Upper lobe of left lung (tissue), 6 donors: ENCODE measurements around the gene LHX2. TPM values are rescaled to one million over a fixed set of nuclear protein-coding genes. Genes with fewer than 3 reads are reported as not detected.

Experiments
- ATAC-seq, 2 donors: fragments of 200-7000 bp; cut with Tn5 transposase; one replicate each; pipeline ENCODE4 v1.9.1; 2022; ENCODE audit warnings: mild to moderate bottlenecking in 2 of 2, moderate library complexity in 2 of 2; ENCODE audit not compliant: low FRiP score in 2 of 2
- DNase-seq, 2 donors: peaks; one replicate each; pipeline ENCODE4 v3.0.0-alpha.2; 2019 to 2020
- H3K27ac ChIP-seq, 4 donors: fragments of 200-600 bp; sonication (generic); one replicate each; pipeline ENCODE4 v1.5.1; 2016 to 2019
- H3K27me3 ChIP-seq, 4 donors: fragments of 200-600 bp; sonication (generic); one replicate each; pipeline ENCODE4 v1.5.1; 2017 to 2019
- H3K36me3 ChIP-seq, 4 donors: fragments of 200-600 bp; sonication (generic); one replicate each; pipeline ENCODE4 v1.5.1; 2016 to 2019
- H3K4me1 ChIP-seq, 4 donors: fragments of 200-600 bp; sonication (generic); one replicate each; pipeline ENCODE4 v1.5.1; 2018 to 2019
- H3K4me3 ChIP-seq, 4 donors: fragments of 200-600 bp; sonication (generic); one replicate each; pipeline ENCODE4 v1.5.1; 2017 to 2019; ENCODE audit warnings: mild to moderate bottlenecking in 2 of 4, moderate library complexity in 1 of 4
- H3K9me3 ChIP-seq, 4 donors: fragments of 200-600 bp; sonication (generic); one replicate each; pipeline ENCODE4 v1.5.1; 2018 to 2019
- EP300 ChIP-seq, 4 donors: sonication (generic); formaldehyde crosslinking; IDR thresholded peaks; one replicate each; pipeline ENCODE4 v1.5.1; 2017; ENCODE audit warnings: antibody characterized with exemption in 4 of 4, control low read depth in 2 of 4
- POLR2A ChIP-seq, 4 donors: fragments of 450-650 bp; IDR thresholded peaks; one replicate each; pipeline ENCODE4 v1.5.1; 2016 to 2017; ENCODE audit warnings: antibody characterized with exemption in 4 of 4, mild to moderate bottlenecking in 2 of 4
- POLR2AphosphoS5 ChIP-seq, 2 donors: sonication (generic); formaldehyde crosslinking; IDR thresholded peaks; one replicate each; pipeline ENCODE4 v1.5.1; 2017; ENCODE audit warnings: antibody characterized with exemption in 2 of 2
- WGBS, 2 donors: methylation state at CpG; one replicate each; pipeline ENCODE4 v1.1.5; 2017 to 2018; 5-methylcytosine and 5-hydroxymethylcytosine counted together
- total RNA-seq, 6 donors: library from RNA; depleted of rRNA in 4 of 6; stranded (reverse); fragments of >200 nt in 4 of 6; gene quantifications; one replicate each; pipeline versions ENCODE4 v1.1.0 to v1.2.1, GENCODE V29; 2016 to 2021
- TF ChIP-seq, protein P1 (sequence below), 6 experiments: fragments of 450-650 bp in 4 of 6; fragments of 200-600 bp in 2 of 6; sonication (generic) in 2 of 6; IDR thresholded peaks; one replicate each; pipeline ENCODE4 v1.5.1; 2016 to 2019; ENCODE audit warnings: antibody characterized with exemption in 6 of 6
- donor health status: DM: no; HTN: no; CAD: no; lungs with moderate emphysema.
- donor health status: DM: no; HTN: yes; CAD: no; lungs with severe emphysema.

LHX2 gene
- total RNA-seq, 6 donors from 2014 or later = not detected

DNA sequence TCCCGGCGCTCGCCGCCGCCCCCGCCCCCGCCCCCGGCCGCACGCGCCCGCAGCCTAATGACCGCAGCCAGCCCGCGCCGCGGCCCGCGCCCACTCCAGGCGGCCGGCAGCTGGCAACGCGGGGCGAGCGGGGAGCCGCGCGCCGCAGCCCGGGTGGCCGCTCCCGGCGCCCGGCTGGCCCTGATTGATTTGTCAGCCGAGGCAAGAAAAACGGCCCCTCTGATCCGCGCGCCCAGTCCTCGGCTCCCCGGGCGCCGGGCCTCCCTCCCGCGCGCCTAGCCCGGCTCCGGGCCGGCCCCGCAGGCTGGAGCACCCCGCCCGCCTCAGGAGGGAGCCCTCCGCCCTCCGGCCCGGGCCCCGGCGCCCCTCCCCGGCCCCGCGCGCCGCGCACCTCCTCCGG lies 11.9 kb upstream of the LHX2 start:
- peak overlapping the region in 1 of 4 donors; percentile 16 for H3K4me3 ChIP-seq
- ATAC-seq = no peak
- 0 to 3% methylated on average over 4 to 6 of the region's 64 CpGs for WGBS, 2 donors

DNA sequence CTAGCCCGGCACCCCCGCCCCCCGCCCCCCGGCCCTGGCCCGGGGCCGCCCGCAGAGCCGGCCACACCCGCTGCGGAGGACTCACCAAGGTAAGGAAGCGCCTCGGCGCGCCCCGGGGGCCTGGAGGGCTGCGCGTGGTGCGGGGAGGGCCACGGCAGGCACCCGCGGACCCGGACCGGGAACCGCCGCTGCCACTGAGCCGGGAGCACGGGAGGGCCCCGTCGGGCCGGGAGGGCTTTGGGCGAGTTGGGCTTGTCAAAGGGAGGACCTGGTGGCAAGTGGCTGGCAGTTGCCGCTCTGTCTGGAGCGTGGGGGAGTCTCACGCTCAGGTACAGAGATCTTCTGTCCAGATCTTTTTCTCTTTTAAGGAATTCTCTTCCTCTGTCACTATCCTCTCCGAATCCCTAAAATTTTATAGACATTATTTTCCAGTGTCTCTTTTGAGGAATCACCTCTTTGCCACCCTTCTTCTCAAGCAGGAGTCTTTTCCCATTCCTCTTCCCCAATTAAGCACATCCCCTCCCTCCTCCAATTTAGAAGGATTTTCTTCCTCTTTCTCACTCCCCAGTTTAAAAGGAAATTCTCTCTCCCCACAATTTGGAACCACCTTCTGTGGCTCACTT lies 11.3 kb upstream of the LHX2 start:
- TF ChIP-seq POLR2AphosphoS5 (IDR thresholded peaks at IDR 0.05) = no peak
- ATAC-seq (no peak), DNase-seq (peak in 1 of 2 donors; percentile 85)
- no peak overlapping the region for H3K27ac ChIP-seq
- peaks cover 22 to 39% (median 25%) of the 10 kb centered on the region in 4 donors for H3K4me1 ChIP-seq
- H3K9me3 ChIP-seq = no peaks in the 10 kb centered on the region
- WGBS, 2 donors = 11% methylated on average over 9 to 14 of the region's 35 CpGs
- no peaks in the 10 kb centered on the region for H3K36me3 ChIP-seq
- peaks cover 2 to 86% (median 41%) of the 10 kb centered on the region in 4 donors for H3K27me3 ChIP-seq
- no peak overlapping the region for H3K4me3 ChIP-seq

More for the DNA sequence above, 11.9 kb upstream of the LHX2 start:
- Histone ChIP-seq H3K4me1 (peaks cover 22 to 39% (median 25%) of the 10 kb centered on the region in 4 donors), H3K27me3 (peaks cover 2 to 80% (median 38%) of the 10 kb centered on the region in 4 donors), H3K36me3 (no peaks in the 10 kb centered on the region), H3K9me3 (no peaks in the 10 kb centered on the region), H3K27ac (no peak overlapping the region)
- TF ChIP-seq, protein P1, sequence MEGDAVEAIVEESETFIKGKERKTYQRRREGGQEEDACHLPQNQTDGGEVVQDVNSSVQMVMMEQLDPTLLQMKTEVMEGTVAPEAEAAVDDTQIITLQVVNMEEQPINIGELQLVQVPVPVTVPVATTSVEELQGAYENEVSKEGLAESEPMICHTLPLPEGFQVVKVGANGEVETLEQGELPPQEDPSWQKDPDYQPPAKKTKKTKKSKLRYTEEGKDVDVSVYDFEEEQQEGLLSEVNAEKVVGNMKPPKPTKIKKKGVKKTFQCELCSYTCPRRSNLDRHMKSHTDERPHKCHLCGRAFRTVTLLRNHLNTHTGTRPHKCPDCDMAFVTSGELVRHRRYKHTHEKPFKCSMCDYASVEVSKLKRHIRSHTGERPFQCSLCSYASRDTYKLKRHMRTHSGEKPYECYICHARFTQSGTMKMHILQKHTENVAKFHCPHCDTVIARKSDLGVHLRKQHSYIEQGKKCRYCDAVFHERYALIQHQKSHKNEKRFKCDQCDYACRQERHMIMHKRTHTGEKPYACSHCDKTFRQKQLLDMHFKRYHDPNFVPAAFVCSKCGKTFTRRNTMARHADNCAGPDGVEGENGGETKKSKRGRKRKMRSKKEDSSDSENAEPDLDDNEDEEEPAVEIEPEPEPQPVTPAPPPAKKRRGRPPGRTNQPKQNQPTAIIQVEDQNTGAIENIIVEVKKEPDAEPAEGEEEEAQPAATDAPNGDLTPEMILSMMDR (IDR thresholded peaks at IDR 0.05) = no peak
- TF ChIP-seq POLR2A (IDR thresholded peaks at IDR 0.05) (no peak), EP300 (IDR thresholded peaks at IDR 0.05) (no peak), POLR2AphosphoS5 (IDR thresholded peaks at IDR 0.05) (no peak)
- DNase-seq = peak in 1 of 2 donors; percentile 80

DNA sequence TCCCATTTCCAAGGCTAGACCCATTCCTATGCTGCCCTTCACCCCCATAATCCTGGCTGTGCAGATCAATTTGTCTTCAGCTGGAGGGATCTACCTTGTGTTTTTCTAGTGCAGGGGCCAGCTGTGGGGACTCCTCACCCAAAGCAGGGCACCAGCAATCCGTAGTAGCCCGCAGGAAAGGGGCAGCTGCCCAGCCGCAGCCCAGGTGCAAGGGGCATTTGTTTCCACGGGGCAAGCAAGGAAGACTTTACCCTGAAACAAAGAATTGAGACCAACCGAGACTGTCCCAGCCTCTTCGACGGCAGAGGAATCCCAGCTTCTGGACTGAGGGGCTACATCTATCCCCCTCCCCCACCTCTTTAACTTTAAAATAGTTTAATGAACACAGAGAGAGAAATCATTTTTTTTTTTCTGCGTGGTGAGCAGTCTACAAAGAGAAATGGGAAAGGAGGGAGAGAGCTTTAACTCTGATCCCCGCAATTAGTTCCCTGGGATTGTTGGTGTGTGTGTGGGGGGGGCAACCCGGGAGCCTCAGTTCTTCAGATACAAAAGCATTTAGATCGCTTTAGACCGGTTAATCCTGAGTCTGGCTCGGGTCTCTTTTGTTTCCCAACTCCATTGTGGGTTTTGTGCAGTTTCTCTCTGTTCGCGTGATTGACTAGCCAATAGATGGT lies 10.6 kb upstream of the LHX2 start:
- H3K9me3 ChIP-seq = no peaks in the 10 kb centered on the region
- H3K27me3 ChIP-seq = peaks cover 2 to 88% (median 45%) of the 10 kb centered on the region in 4 donors
- DNase-seq (no peak), ATAC-seq (no peak)
- TF ChIP-seq, protein P1 (IDR thresholded peaks at IDR 0.05) = no peak
- TF ChIP-seq POLR2A (IDR thresholded peaks at IDR 0.05) (no peak), POLR2AphosphoS5 (IDR thresholded peaks at IDR 0.05) (no peak), EP300 (IDR thresholded peaks at IDR 0.05) (no peak)
- 2 to 5% methylated on average over 14 to 15 of the region's 15 CpGs for WGBS, 2 donors
- no peak overlapping the region for H3K4me3 ChIP-seq
- H3K36me3 ChIP-seq = no peaks in the 10 kb centered on the region
- no peak overlapping the region for H3K27ac ChIP-seq
- peaks cover 22 to 39% (median 25%) of the 10 kb centered on the region in 4 donors for H3K4me1 ChIP-seq

DNA sequence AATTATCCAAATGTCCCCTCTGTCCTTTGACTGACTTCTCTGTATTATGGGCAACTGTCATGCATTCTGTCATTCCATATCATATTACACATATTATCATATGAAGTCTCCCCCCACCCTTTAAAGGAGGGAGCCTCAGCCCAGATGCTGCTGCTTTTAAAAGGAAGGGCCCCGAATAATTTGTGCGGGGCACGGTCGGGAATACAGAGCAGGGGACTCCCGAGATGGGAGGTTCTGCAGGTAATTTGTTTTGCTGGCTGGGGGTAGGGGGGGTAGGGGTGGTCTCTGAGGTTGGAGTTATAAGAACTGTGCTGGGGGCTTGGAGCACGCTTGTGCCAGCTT lies 10.1 kb upstream of the LHX2 start:
- H3K4me3 ChIP-seq = no peak overlapping the region
- TF ChIP-seq POLR2AphosphoS5 (IDR thresholded peaks at IDR 0.05) = no peak
- TF ChIP-seq POLR2A (IDR thresholded peaks at IDR 0.05) = no peak
- TF ChIP-seq, protein P1 (IDR thresholded peaks at IDR 0.05) = no peak
- TF ChIP-seq EP300 (IDR thresholded peaks at IDR 0.05) = no peak
- DNase-seq (no peak), ATAC-seq (no peak)
- peaks cover 2 to 88% (median 45%) of the 10 kb centered on the region in 4 donors for H3K27me3 ChIP-seq
- no peak overlapping the region for H3K27ac ChIP-seq
- H3K36me3 ChIP-seq = no peaks in the 10 kb centered on the region
- no peaks in the 10 kb centered on the region for H3K9me3 ChIP-seq
- 3 to 4% methylated on average over 6 of the region's 6 CpGs for WGBS, 2 donors
- peaks cover 20 to 38% (median 25%) of the 10 kb centered on the region in 4 donors for H3K4me1 ChIP-seq

- Histone ChIP-seq H3K36me3 (no peaks in the 10 kb centered on the region), H3K27ac (no peak overlapping the region), H3K9me3 (no peaks in the 10 kb centered on the region), H3K4me3 (no peak overlapping the region), H3K27me3 (peaks cover 2 to 88% (median 45%) of the 10 kb centered on the region in 4 donors), H3K4me1 (peaks cover 15 to 32% (median 22%) of the 10 kb centered on the region in 4 donors)
- TF ChIP-seq POLR2A (IDR thresholded peaks at IDR 0.05) (no peak), POLR2AphosphoS5 (IDR thresholded peaks at IDR 0.05) (no peak), EP300 (IDR thresholded peaks at IDR 0.05) (no peak)
- TF ChIP-seq, protein P1 (IDR thresholded peaks at IDR 0.05) = no peak
- DNase-seq (no peak), ATAC-seq (no peak)
- 7 to 9% methylated on average over 5 of the region's 5 CpGs for WGBS, 2 donors
Observed at GRCh38 chr9:124001866-124002525, 9.6 kb upstream of the LHX2 start.
